ENCODE results near the gene NFYB.

- TF ChIP-seq, protein P1, sequence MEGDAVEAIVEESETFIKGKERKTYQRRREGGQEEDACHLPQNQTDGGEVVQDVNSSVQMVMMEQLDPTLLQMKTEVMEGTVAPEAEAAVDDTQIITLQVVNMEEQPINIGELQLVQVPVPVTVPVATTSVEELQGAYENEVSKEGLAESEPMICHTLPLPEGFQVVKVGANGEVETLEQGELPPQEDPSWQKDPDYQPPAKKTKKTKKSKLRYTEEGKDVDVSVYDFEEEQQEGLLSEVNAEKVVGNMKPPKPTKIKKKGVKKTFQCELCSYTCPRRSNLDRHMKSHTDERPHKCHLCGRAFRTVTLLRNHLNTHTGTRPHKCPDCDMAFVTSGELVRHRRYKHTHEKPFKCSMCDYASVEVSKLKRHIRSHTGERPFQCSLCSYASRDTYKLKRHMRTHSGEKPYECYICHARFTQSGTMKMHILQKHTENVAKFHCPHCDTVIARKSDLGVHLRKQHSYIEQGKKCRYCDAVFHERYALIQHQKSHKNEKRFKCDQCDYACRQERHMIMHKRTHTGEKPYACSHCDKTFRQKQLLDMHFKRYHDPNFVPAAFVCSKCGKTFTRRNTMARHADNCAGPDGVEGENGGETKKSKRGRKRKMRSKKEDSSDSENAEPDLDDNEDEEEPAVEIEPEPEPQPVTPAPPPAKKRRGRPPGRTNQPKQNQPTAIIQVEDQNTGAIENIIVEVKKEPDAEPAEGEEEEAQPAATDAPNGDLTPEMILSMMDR (conservative IDR thresholded peaks at IDR 0.05; ENCODE audit: low read depth, low read length) = no peak
- no peak for TF ChIP-seq EZH2 (IDR thresholded peaks at IDR 0.05; ENCODE audit: borderline replicate concordance, low read depth, low read length, poor library complexity, severe bottlenecking)
Measured at GRCh38 chr12:104180374-104180773, 42.4 kb upstream of the NFYB start.
